CD4-positive, CD25-positive, alpha-beta regulatory T cell (primary cell): ENCODE data around the gene ZNF622. TPM values are rescaled to one million over a fixed set of nuclear protein-coding genes. Genes with fewer than 3 reads are reported as not detected.
"Not testable (repeated sequence)": the region's sequence is repeated elsewhere in the genome, so short reads cannot be mapped to it uniquely, and the experiment has no call there.

ENCODE experiments used
- ATAC-seq, 2 donors: fragments of 150-1000 bp; cut with Tn5 transposase; one replicate each; pipeline ENCODE4 v1.10.0; 2021; ENCODE audit warnings: low read depth in 2 of 2, moderate number of reproducible peaks in 2 of 2, moderate library complexity in 1 of 2
- DNase-seq, 3 donors: peaks; one replicate each; pipeline versions ENCODE4 v3.0.0 to v3.0.0-alpha.2; 2012 to 2022; ENCODE audit warnings: mixed read lengths in 1 of 3
- H3K27ac ChIP-seq: one replicate; pipeline ENCODE4 v1.7.0; 2013; ENCODE audit warnings: mild to moderate bottlenecking, low read length; ENCODE audit not compliant: insufficient read depth, poor library complexity, severe bottlenecking
- H3K27me3 ChIP-seq: one replicate; pipeline ENCODE4 v1.7.0; 2013; ENCODE audit warnings: low read length; ENCODE audit not compliant: control insufficient read depth, insufficient read depth
- H3K36me3 ChIP-seq: one replicate; pipeline ENCODE4 v1.7.0; 2013; ENCODE audit warnings: mild to moderate bottlenecking, low read length, moderate library complexity; ENCODE audit not compliant: control insufficient read depth, insufficient read depth
- H3K4me1 ChIP-seq: 2 replicates; pipeline ENCODE4 v1.7.0; 2013; ENCODE audit warnings: mild to moderate bottlenecking, low read length; ENCODE audit not compliant: insufficient read depth, control insufficient read depth, poor library complexity, severe bottlenecking
- H3K4me3 ChIP-seq: one replicate; pipeline ENCODE4 v1.7.0; 2013; ENCODE audit warnings: low read depth, mild to moderate bottlenecking, low read length, moderate library complexity
- H3K9me3 ChIP-seq, 2 experiments: 1 replicate in 1 of 2; 2 replicates in 1 of 2; pipeline ENCODE4 v1.7.0; 2013; ENCODE audit warnings: low read length in 2 of 2, mild to moderate bottlenecking in 1 of 2, moderate library complexity in 1 of 2; ENCODE audit not compliant: control insufficient read depth in 2 of 2
- H3K27ac Mint-ChIP-seq, 3 donors: one replicate each; pipeline ENCODE4 v1.8.0; 2020 to 2022; ENCODE audit warnings: mild to moderate bottlenecking in 3 of 3, mixed read lengths in 3 of 3, moderate library complexity in 2 of 3
- H3K27me3 Mint-ChIP-seq: one replicate; pipeline ENCODE4 v1.8.0; 2022; ENCODE audit warnings: mild to moderate bottlenecking, mixed read lengths
- H3K36me3 Mint-ChIP-seq: one replicate; pipeline ENCODE4 v1.8.0; 2020; ENCODE audit warnings: mixed read lengths
- H3K4me1 Mint-ChIP-seq, 4 donors: one replicate each; pipeline ENCODE4 v1.8.0; 2020 to 2022; ENCODE audit warnings: mixed read lengths in 4 of 4, mild to moderate bottlenecking in 1 of 4
- H3K4me3 Mint-ChIP-seq, 4 donors: one replicate each; pipeline ENCODE4 v1.8.0; 2020 to 2022; ENCODE audit warnings: mild to moderate bottlenecking in 4 of 4, mixed read lengths in 4 of 4, moderate library complexity in 3 of 4
- H3K9me3 Mint-ChIP-seq, 7 donors: one replicate each; pipeline ENCODE4 v1.8.0; 2020 to 2022; ENCODE audit warnings: mixed read lengths in 7 of 7, mild to moderate bottlenecking in 3 of 7, moderate library complexity in 2 of 7
- polyA plus RNA-seq, 4 donors: library from polyadenylated mRNA; unstranded; fragments of 300-500 nt; fragmentation: Illumina TruSeq; gene quantifications; one replicate each; pipeline ENCODE4 v1.2.3, GENCODE V29; 2021
- total RNA-seq: library from RNA; stranded (reverse); gene quantifications from one replicate; pipeline ENCODE4 v1.2.3, GENCODE V29; 2022

The ZNF622 gene
- total and polyA plus RNA-seq, 5 donors from 2014 or later: 42.0 to 69.8 (median 60.1) TPM

- no peaks in the 10 kb centered on the region for H3K4me1 ChIP-seq
- DNase-seq: no peak
- H3K27ac Mint-ChIP-seq: no peak overlapping the region
- peaks cover 0 to 16% (median 12%) of the 10 kb centered on the region in 4 donors for H3K4me1 Mint-ChIP-seq
- no peak for ATAC-seq
- no peaks in the 10 kb centered on the region for H3K27me3 ChIP-seq
- no peak overlapping the region for H3K27ac ChIP-seq
- H3K4me3 ChIP-seq: no peak overlapping the region
- H3K27me3 Mint-ChIP-seq: no peaks in the 10 kb centered on the region
- no peak overlapping the region for H3K4me3 Mint-ChIP-seq
- no peaks in the 10 kb centered on the region for H3K9me3 Mint-ChIP-seq
- no peaks in the 10 kb centered on the region for H3K9me3 ChIP-seq
- H3K36me3 Mint-ChIP-seq: peaks cover 25% of the 10 kb centered on the region
- peaks cover 3% of the 10 kb centered on the region for H3K36me3 ChIP-seq
Measured at GRCh38 chr5:16480144-16480543, 14.5 kb upstream of the ZNF622 start.

GRCh38 chr5:16477541-16477940 is 11.9 kb upstream of the ZNF622 start:
- Mint-ChIP-seq H3K27me3 (no peaks in the 10 kb centered on the region), H3K4me3 (no peak overlapping the region), H3K36me3 (peaks cover 33% of the 10 kb centered on the region), H3K9me3 (no peaks in the 10 kb centered on the region), H3K4me1 (peaks cover 6 to 16% (median 12%) of the 10 kb centered on the region in 4 donors), H3K27ac (peak overlapping the region in 1 of 3 donors; percentile 33)
- Histone ChIP-seq H3K4me3 (no peak overlapping the region), H3K27me3 (no peaks in the 10 kb centered on the region), H3K4me1 (no peaks in the 10 kb centered on the region), H3K36me3 (peaks cover 6% of the 10 kb centered on the region), H3K9me3 (no peaks in the 10 kb centered on the region), H3K27ac (no peak overlapping the region)
- ATAC-seq: no peak
- DNase-seq: no peak

- peaks cover 11 to 16% (median 16%) of the 10 kb centered on the region in 4 donors for H3K4me1 Mint-ChIP-seq
- DNase-seq, H3K4me3 ChIP-seq, H3K4me1 ChIP-seq, H3K9me3 Mint-ChIP-seq, H3K27ac ChIP-seq, H3K27me3 Mint-ChIP-seq, H3K36me3 ChIP-seq, H3K4me3 Mint-ChIP-seq, H3K27me3 ChIP-seq, H3K9me3 ChIP-seq, ATAC-seq, H3K27ac Mint-ChIP-seq: not testable (repeated sequence)
- peaks cover 32% of the 10 kb centered on the region for H3K36me3 Mint-ChIP-seq
Measured at GRCh38 chr5:16476417-16476816, 10.8 kb upstream of the ZNF622 start.

GRCh38 chr5:16471387-16471786 is 5.8 kb upstream of the ZNF622 start:
- Mint-ChIP-seq H3K9me3 (peaks cover 0 to 1% (median 0%) of the 10 kb centered on the region in 7 donors), H3K4me3 (no peak overlapping the region), H3K27ac (peak overlapping the region in 1 of 3 donors; percentile 20), H3K27me3 (no peaks in the 10 kb centered on the region), H3K4me1 (peaks cover 27 to 58% (median 42%) of the 10 kb centered on the region in 4 donors), H3K36me3 (peaks cover 21% of the 10 kb centered on the region)
- ATAC-seq (no peak), DNase-seq (no peak)
- no peaks in the 10 kb centered on the region for H3K9me3 ChIP-seq
- peaks cover 16% of the 10 kb centered on the region for H3K4me1 ChIP-seq
- no peak overlapping the region for H3K27ac ChIP-seq
- no peak overlapping the region for H3K4me3 ChIP-seq
- no peaks in the 10 kb centered on the region for H3K27me3 ChIP-seq
- H3K36me3 ChIP-seq: peaks cover 6% of the 10 kb centered on the region

GRCh38 chr5:16467363-16468219 is 2.0 kb upstream of the ZNF622 start:
- Mint-ChIP-seq H3K36me3 (peaks cover 18% of the 10 kb centered on the region), H3K9me3 (peaks cover 0 to 1% (median 0%) of the 10 kb centered on the region in 7 donors), H3K27ac (peak overlapping the region; percentile 80 to 99 (median 98)), H3K27me3 (no peaks in the 10 kb centered on the region), H3K4me1 (peaks cover 48 to 86% (median 60%) of the 10 kb centered on the region in 4 donors), H3K4me3 (peak overlapping the region; percentile 96 to 100 (median 98))
- Histone ChIP-seq H3K36me3 (peaks cover 9% of the 10 kb centered on the region), H3K27ac (no peak overlapping the region), H3K4me1 (peaks cover 45% of the 10 kb centered on the region), H3K4me3 (peak overlapping the region; percentile 96), H3K27me3 (no peaks in the 10 kb centered on the region), H3K9me3 (no peaks in the 10 kb centered on the region)
- DNase-seq (peak in 1 of 3 donors; percentile 49), ATAC-seq (no peak)

- no peaks in the 10 kb centered on the region for H3K27me3 ChIP-seq
- peaks cover 45 to 93% (median 67%) of the 10 kb centered on the region in 4 donors for H3K4me1 Mint-ChIP-seq
- H3K36me3 ChIP-seq: peaks cover 36% of the 10 kb centered on the region
- H3K27me3 Mint-ChIP-seq: no peaks in the 10 kb centered on the region
- ATAC-seq (no peak), DNase-seq (peak in 1 of 3 donors; percentile 9)
- H3K4me1 ChIP-seq: peaks cover 70% of the 10 kb centered on the region
- H3K4me3 ChIP-seq: peak overlapping the region; percentile 96
- no peaks in the 10 kb centered on the region for H3K9me3 ChIP-seq
- peak overlapping the region; percentile 83 for H3K27ac ChIP-seq
- H3K27ac Mint-ChIP-seq: peak overlapping the region; percentile 98 to 99 (median 99)
- peaks cover 37% of the 10 kb centered on the region for H3K36me3 Mint-ChIP-seq
- H3K4me3 Mint-ChIP-seq: peak overlapping the region; percentile 96 to 100 (median 98)
- H3K9me3 Mint-ChIP-seq: peaks cover 0 to 1% (median 0%) of the 10 kb centered on the region in 7 donors
Measured at GRCh38 chr5:16464664-16465543, 696 bp downstream of the ZNF622 start.

- peak overlapping the region; percentile 83 for H3K27ac ChIP-seq
- H3K27me3 ChIP-seq: no peaks in the 10 kb centered on the region
- H3K36me3 Mint-ChIP-seq: peaks cover 41% of the 10 kb centered on the region
- H3K9me3 Mint-ChIP-seq: peaks cover 0 to 1% (median 0%) of the 10 kb centered on the region in 7 donors
- DNase-seq (no peak), ATAC-seq (no peak)
- no peaks in the 10 kb centered on the region for H3K9me3 ChIP-seq
- H3K4me3 ChIP-seq: peak overlapping the region; percentile 96
- peaks cover 43% of the 10 kb centered on the region for H3K36me3 ChIP-seq
- no peaks in the 10 kb centered on the region for H3K27me3 Mint-ChIP-seq
- peaks cover 77% of the 10 kb centered on the region for H3K4me1 ChIP-seq
- peaks cover 47 to 95% (median 72%) of the 10 kb centered on the region in 4 donors for H3K4me1 Mint-ChIP-seq
- H3K4me3 Mint-ChIP-seq: peak overlapping the region; percentile 96 to 100 (median 98)
- peak overlapping the region; percentile 98 to 99 (median 99) for H3K27ac Mint-ChIP-seq
Measured at GRCh38 chr5:16464231-16464630, 1.4 kb downstream of the ZNF622 start.
